ENCODE data around the gene TMEM219. TPM values are rescaled to one million over a fixed set of nuclear protein-coding genes. Genes with fewer than 3 reads are reported as not detected.

The TMEM219 gene
- total RNA-seq, 4 donors from 2014 or later: 89.1 to 131 (median 100) TPM

GRCh38 chr16:29963021-29963743 lies 1.3 kb downstream of the TMEM219 start:
- Histone ChIP-seq H3K27ac (peak overlapping the region; percentile 89 to 94 (median 92)), H3K36me3 (peaks cover 0 to 37% of the 10 kb centered on the region in 2 donors), H3K27me3 (no peaks in the 10 kb centered on the region), H3K4me3 (peak overlapping the region in 1 of 2 donors; percentile 72), H3K4me1 (peaks cover 0 to 27% (median 4%) of the 10 kb centered on the region in 3 donors), H3K9me3 (no peaks in the 10 kb centered on the region)
- WGBS, 2 donors (ENCODE audit: low coverage in 1 of 2): 40 to 70% methylated on average over 1 to 7 of the region's 14 CpGs
- no peak for TF ChIP-seq POLR2A (IDR thresholded peaks at IDR 0.05)
- no peak for ATAC-seq

GRCh38 chr16:29968205-29968604 lies 6.3 kb downstream of the TMEM219 start:
- no peak for ATAC-seq
- Histone ChIP-seq H3K27me3 (no peaks in the 10 kb centered on the region), H3K4me3 (no peak overlapping the region), H3K4me1 (peaks cover 0 to 15% (median 4%) of the 10 kb centered on the region in 3 donors), H3K9me3 (no peaks in the 10 kb centered on the region), H3K27ac (no peak overlapping the region), H3K36me3 (peaks cover 0 to 78% of the 10 kb centered on the region in 2 donors)
- TF ChIP-seq POLR2AphosphoS5 (IDR thresholded peaks at IDR 0.05) (no peak), CTCF (IDR thresholded peaks at IDR 0.05) (no peak), POLR2A (IDR thresholded peaks at IDR 0.05) (no peak), EP300 (IDR thresholded peaks at IDR 0.05) (no peak)
- WGBS, 2 donors (ENCODE audit: low coverage in 1 of 2): 94% methylated on average over 2 of the region's 4 CpGs

GRCh38 chr16:29971304-29971703 lies 9.4 kb downstream of the TMEM219 start:
- no peak overlapping the region for H3K4me3 ChIP-seq
- no peak for ATAC-seq
- no peaks in the 10 kb centered on the region for H3K9me3 ChIP-seq
- peaks cover 0 to 55% of the 10 kb centered on the region in 2 donors for H3K36me3 ChIP-seq
- no peaks in the 10 kb centered on the region for H3K27me3 ChIP-seq
- TF ChIP-seq CTCF (IDR thresholded peaks at IDR 0.05) (no peak), EP300 (IDR thresholded peaks at IDR 0.05) (no peak), POLR2AphosphoS5 (IDR thresholded peaks at IDR 0.05) (no peak), POLR2A (IDR thresholded peaks at IDR 0.05) (no peak)
- 68 to 100% methylated on average over 1 to 3 of the region's 8 CpGs for WGBS, 2 donors (ENCODE audit: low coverage in 1 of 2)
- H3K27ac ChIP-seq: no peak overlapping the region
- H3K4me1 ChIP-seq: peaks cover 5 to 27% (median 19%) of the 10 kb centered on the region in 3 donors

GRCh38 chr16:29972500-29972899 lies 10.6 kb downstream of the TMEM219 start:
- no peaks in the 10 kb centered on the region for H3K9me3 ChIP-seq
- H3K27me3 ChIP-seq: no peaks in the 10 kb centered on the region
- H3K36me3 ChIP-seq: peaks cover 0 to 49% of the 10 kb centered on the region in 2 donors
- no peak overlapping the region for H3K4me3 ChIP-seq
- TF ChIP-seq POLR2A (IDR thresholded peaks at IDR 0.05) (no peak), POLR2AphosphoS5 (IDR thresholded peaks at IDR 0.05) (no peak), EP300 (IDR thresholded peaks at IDR 0.05) (no peak), CTCF (IDR thresholded peaks at IDR 0.05) (no peak)
- peak overlapping the region in 2 of 4 donors; percentile 92 to 94 for H3K27ac ChIP-seq
- peaks cover 5 to 39% (median 28%) of the 10 kb centered on the region in 3 donors for H3K4me1 ChIP-seq
- WGBS, 2 donors (ENCODE audit: low coverage in 1 of 2): 100% methylated on average over 1 of the region's 1 CpG; no CpG with 5 or more reads in 1 of the 2 donors
- ATAC-seq: no peak

GRCh38 chr16:29972992-29973383 lies 11.1 kb downstream of the TMEM219 start:
- no peak for ATAC-seq
- no peaks in the 10 kb centered on the region for H3K9me3 ChIP-seq
- TF ChIP-seq POLR2A (IDR thresholded peaks at IDR 0.05): no peak
- no peak for TF ChIP-seq CTCF (IDR thresholded peaks at IDR 0.05)
- TF ChIP-seq EP300 (IDR thresholded peaks at IDR 0.05): no peak
- no peak for TF ChIP-seq POLR2AphosphoS5 (IDR thresholded peaks at IDR 0.05)
- H3K4me1 ChIP-seq: peaks cover 5 to 44% (median 29%) of the 10 kb centered on the region in 3 donors
- H3K4me3 ChIP-seq: peak overlapping the region in 1 of 2 donors; percentile 95
- no peaks in the 10 kb centered on the region for H3K27me3 ChIP-seq
- peaks cover 0 to 49% of the 10 kb centered on the region in 2 donors for H3K36me3 ChIP-seq
- WGBS, 2 donors (ENCODE audit: low coverage in 1 of 2): 90% methylated on average over 3 of the region's 6 CpGs
- peak overlapping the region in 3 of 4 donors; percentile 92 to 94 (median 92) for H3K27ac ChIP-seq
